Endothelial cell of umbilical vein (primary cell): Measurements from ENCODE around the gene NR2F6. TPM values are rescaled to one million over a fixed set of nuclear protein-coding genes. Genes with fewer than 3 reads are reported as not detected.

Experiments used
- BruUV-seq: library from RNA; stranded (reverse); fragments of 400-500 nt; replicated peaks from 2 replicates; lab custom pipeline; 2021; lab: Mats Ljungman, UMichigan
- CTCF ChIA-PET: fragments of 300-600, 350-600 bp; sonication (Branson Sonifier 250); formaldehyde crosslinking; loops from one replicate; lab custom pipeline; 2021; ENCODE audit warnings: antibody characterized with exemption, inconsistent platforms; lab: Charles Lee
- POLR2A ChIA-PET: fragments of 300-600, 350-600 bp; sonication (Branson Sonifier 250); formaldehyde crosslinking; loops from one replicate; lab custom pipeline; 2021; ENCODE audit warnings: antibody characterized with exemption, inconsistent platforms; lab: Charles Lee
- DNase-seq: peaks from one replicate; pipeline ENCODE4 v3.0.0-alpha.2; 2011; ENCODE audit warnings: low read depth, low spot score
- FAIRE-seq: peaks from 2 replicates; lab custom pipeline; 2011; peaks lifted over from hg19 to GRCh38; lab: Jason Lieb, UNC
- H2AFZ ChIP-seq: 2 replicates; pipeline ENCODE4 v1.6.0; 2012; ENCODE audit warnings: low read depth, low read length, control low read depth, inconsistent platforms
- H3K27ac ChIP-seq: 2 replicates; pipeline ENCODE4 v1.5.1; 2011; ENCODE audit warnings: low read depth, mild to moderate bottlenecking, control low read depth, low read length, moderate library complexity; ENCODE audit not compliant: insufficient read depth
- H3K27me3 ChIP-seq, 2 experiments: 2 replicates each; pipeline versions ENCODE4 v1.6.0 to v1.6.1; 2011; ENCODE audit warnings: low read length in 2 of 2, mixed read lengths in 1 of 2; ENCODE audit not compliant: control insufficient read depth in 2 of 2, insufficient read depth in 2 of 2
- H3K36me3 ChIP-seq, 2 experiments: 2 replicates in 1 of 2; 3 replicates in 1 of 2; pipeline ENCODE4 v1.5.1; 2011; ENCODE audit warnings: low read length in 2 of 2, mild to moderate bottlenecking in 1 of 2, moderate library complexity in 1 of 2; ENCODE audit not compliant: control insufficient read depth in 2 of 2, insufficient read depth in 2 of 2; ENCODE audit errors: extremely low read depth in 1 of 2
- H3K4me1 ChIP-seq: 3 replicates; pipeline ENCODE4 v1.5.1; 2011; ENCODE audit warnings: mild to moderate bottlenecking, low read length; ENCODE audit not compliant: control insufficient read depth, insufficient read depth; ENCODE audit errors: extremely low read depth
- H3K4me2 ChIP-seq: 2 replicates; pipeline ENCODE4 v1.6.1; 2011; ENCODE audit warnings: low read length, control low read depth, mixed read lengths; ENCODE audit not compliant: insufficient read depth
- H3K4me3 ChIP-seq, 3 experiments: fragments of 200-600 bp in 1 of 3; sonication (generic), shearing (Covaris generic) in 1 of 3; replicated peaks in 1 of 3; 2 replicates each; pipeline ENCODE4 v1.5.1; 2011 to 2016; ENCODE audit warnings: control low read depth in 3 of 3, low read length in 3 of 3, mild to moderate bottlenecking in 2 of 3, inconsistent platforms in 1 of 3, low read depth in 1 of 3, moderate library complexity in 1 of 3; ENCODE audit not compliant: insufficient read depth in 1 of 3
- H3K79me2 ChIP-seq: 2 replicates; pipeline ENCODE4 v1.6.0; 2012; ENCODE audit warnings: low read length, inconsistent platforms; ENCODE audit not compliant: control insufficient read depth, insufficient read depth
- H3K9ac ChIP-seq: replicated peaks from 2 replicates; pipeline ENCODE3; 2011; ENCODE audit warnings: low read length, control low read depth; ENCODE audit not compliant: insufficient read depth; ENCODE audit errors: extremely low read depth
- H3K9me1 ChIP-seq: replicated peaks from 3 replicates; pipeline ENCODE4 v1.6.0; 2011; ENCODE audit warnings: mild to moderate bottlenecking, low read length; ENCODE audit not compliant: control insufficient read depth, insufficient read depth; ENCODE audit errors: extremely low read depth
- H3K9me3 ChIP-seq: replicated peaks from 2 replicates; pipeline ENCODE4 v1.5.1; 2012; ENCODE audit warnings: low read length, inconsistent platforms; ENCODE audit not compliant: control insufficient read depth, insufficient read depth
- H4K20me1 ChIP-seq: replicated peaks from 2 replicates; pipeline ENCODE3; 2011; ENCODE audit warnings: mild to moderate bottlenecking, low read length; ENCODE audit not compliant: control insufficient read depth, insufficient read depth; ENCODE audit errors: extremely low read depth
- CTCF ChIP-seq, 2 donors: IDR thresholded peaks; 1 replicate in 1 of 2; 2 replicates in 1 of 2; pipeline ENCODE4 v1.5.1; 2011; ENCODE audit warnings: low read length in 2 of 2, mild to moderate bottlenecking in 2 of 2, moderate library complexity in 2 of 2, control low read depth in 1 of 2, inconsistent platforms in 1 of 2, low read depth in 1 of 2; ENCODE audit not compliant: insufficient read depth in 1 of 2; ENCODE audit errors: extremely low read depth in 1 of 2
- EZH2 ChIP-seq: IDR thresholded peaks from 2 replicates; pipeline ENCODE4 v1.6.1; 2012; ENCODE audit warnings: borderline replicate concordance, low read depth, mild to moderate bottlenecking, moderate library complexity, low read length, inconsistent platforms; ENCODE audit not compliant: severe bottlenecking
- FOS ChIP-seq: IDR thresholded peaks from 2 replicates; pipeline ENCODE4 v1.6.1; 2011; ENCODE audit warnings: mild to moderate bottlenecking, low read length, moderate library complexity, borderline replicate concordance; ENCODE audit not compliant: insufficient read depth
- GATA2 ChIP-seq: IDR thresholded peaks from 2 replicates; pipeline ENCODE4 v1.7.0; 2011; ENCODE audit warnings: low read depth, mild to moderate bottlenecking, moderate library complexity, mixed read lengths, low read length; ENCODE audit not compliant: insufficient read length, insufficient read depth
- JUN ChIP-seq: IDR thresholded peaks from 2 replicates; pipeline ENCODE4 v1.6.1; 2011; ENCODE audit warnings: borderline replicate concordance, low read depth; ENCODE audit not compliant: insufficient read length, insufficient read depth
- MYC ChIP-seq: IDR thresholded peaks from one replicate; pipeline ENCODE4 v1.6.1; 2011; ENCODE audit warnings: mild to moderate bottlenecking, low read depth, low read length
- POLR2A ChIP-seq: IDR thresholded peaks from 2 replicates; pipeline ENCODE4 v1.6.1; 2012; ENCODE audit warnings: low read depth, mild to moderate bottlenecking, control low read depth, low read length
- POLR2AphosphoS5 ChIP-seq: IDR thresholded peaks from 2 replicates; pipeline ENCODE4 v1.6.1; 2012; ENCODE audit warnings: low read depth, mild to moderate bottlenecking, control low read depth, low read length, moderate library complexity; ENCODE audit not compliant: insufficient read depth
- dilution Hi-C: fragments of 300-500 bp; cut with MboI; formaldehyde crosslinking; loops from one replicate; pipeline ENCODE4 v1.15.0; 2019; ENCODE audit warnings: low sequenced_read_pairs; ENCODE audit not compliant: extremely low pct_ligation_motif_present
- intact Hi-C: fragments of 100-400 bp; cut with micrococcal nuclease; formaldehyde crosslinking; loops from one replicate; pipeline ENCODE4 v1.10.0; 2022
- polyA plus RNA-seq, 4 experiments: library from polyadenylated mRNA; depleted of rRNA in 3 of 4; stranded (reverse) in 3 of 4; unstranded in 1 of 4; fragments of >200 nt; gene quantifications; 2 replicates each; pipeline versions ENCODE4 v1.2.1 to v1.2.3, GENCODE V29; 2011 to 2012; ENCODE audit warnings: missing spikeins in 1 of 4
- total RNA-seq: library from RNA; stranded (reverse); gene quantifications from 2 replicates; pipeline ENCODE4 v1.2.3, GENCODE V29; 2021
- TF ChIP-seq, protein P1 (sequence below): IDR thresholded peaks from 2 replicates; pipeline ENCODE4 v1.6.1; 2011; ENCODE audit not compliant: insufficient read depth, insufficient read length

NR2F6 gene
- total and polyA plus RNA-seq, 2 donors (not counting 3 experiments of a cell fraction or from before 2014, with no cell fraction given): 36.1 to 38.9 TPM

DNA sequence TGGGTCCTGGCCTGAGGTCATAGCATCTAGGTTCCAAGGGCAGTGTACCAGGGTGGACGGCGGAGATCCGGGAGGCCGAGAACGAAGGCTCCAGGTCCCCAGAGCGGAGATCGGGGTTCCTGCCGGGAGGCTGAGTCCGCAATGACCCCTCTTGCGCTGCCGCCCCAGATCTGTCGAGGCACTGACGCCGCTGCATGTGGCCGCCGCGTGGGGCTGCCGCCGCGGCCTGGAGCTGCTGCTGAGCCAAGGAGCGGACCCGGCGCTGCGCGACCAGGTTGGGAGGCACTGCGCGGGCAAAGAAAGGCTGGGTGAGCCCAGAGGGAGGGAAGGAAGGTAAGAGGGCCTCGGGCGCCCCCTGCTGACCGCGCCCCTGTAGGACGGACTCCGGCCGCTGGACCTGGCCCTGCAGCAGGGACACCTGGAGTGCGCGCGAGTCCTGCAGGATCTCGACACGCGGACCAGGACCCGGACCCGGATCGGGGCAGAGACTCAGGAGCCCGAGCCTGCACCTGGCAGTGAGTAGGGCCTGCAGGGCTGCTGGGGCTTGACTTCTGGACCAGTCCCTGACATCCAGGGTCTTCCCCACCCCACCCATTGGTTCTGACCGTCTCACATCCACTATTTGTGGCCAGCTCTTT is 36.9 kb upstream of the NR2F6 start:
- H3K4me2 ChIP-seq: peak overlapping the region; percentile 39
- peak; percentile 82 for DNase-seq
- POLR2A ChIA-PET: interaction anchor here (0.6 to 1.4 kb wide), 2 partner anchors 16 to 26 kb away, joined by 3 to 6 read pairs; partner anchors contain the start of genes BABAM1 and DDA1

More for the DNA sequence above, 36.9 kb upstream of the NR2F6 start:
- Histone ChIP-seq H3K27me3 (no peaks in the 10 kb centered on the region), H3K9me1 (no peaks in the 10 kb centered on the region), H2AFZ (peak overlapping the region; percentile 90), H3K79me2 (no peaks in the 10 kb centered on the region), H3K4me3 (peak overlapping the region in 2 of 3 experiments; percentile 0 to 29), H3K27ac (no peak overlapping the region), H3K9me3 (no peaks in the 10 kb centered on the region), H3K9ac (peak overlapping the region; percentile 10), H3K4me1 (peaks cover 10% of the 10 kb centered on the region), H4K20me1 (no peaks in the 10 kb centered on the region), H3K36me3 (peaks cover 0 to 3% of the 10 kb centered on the region in 2 experiments)
- intact Hi-C loops (loop anchor here (1.0 to 5.0 kb wide), 5 partner anchors 15 to 510 kb away; partner anchors contain the start of gene BABAM1), dilution Hi-C loops (no loop called here)
- peak; percentile 93 for FAIRE-seq
- no TSS peak for BruUV-seq
- CTCF ChIA-PET: interaction anchor here (0.6 to 3.6 kb wide), 18 partner anchors 9 to 394 kb away, joined by 3 to 27 read pairs (median 5); partner anchors contain the start of genes BABAM1, DDA1, USE1 and USHBP1
- TF ChIP-seq POLR2A (no peak), FOS (no peak), MYC (no peak), GATA2 (no peak), POLR2AphosphoS5 (peak; percentile 22), CTCF (IDR thresholded peaks at IDR 0.05; ENCODE audit: extremely low read depth in 1 of 2, insufficient read depth in 1 of 2, low read depth in 1 of 2, low read length in 2 of 2) (peak; percentile 96 to 99), EZH2 (no peak), JUN (no peak)
- TF ChIP-seq, protein P1, sequence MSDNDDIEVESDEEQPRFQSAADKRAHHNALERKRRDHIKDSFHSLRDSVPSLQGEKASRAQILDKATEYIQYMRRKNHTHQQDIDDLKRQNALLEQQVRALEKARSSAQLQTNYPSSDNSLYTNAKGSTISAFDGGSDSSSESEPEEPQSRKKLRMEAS: no peak
